Activated CD8-positive, alpha-beta memory T cell treated with anti-CD3 and anti-CD28 coated beads, Interleukin-2, amount 10 ng/mL, durations not matched to agents 7 days and 5 days (primary cell): ENCODE results near the gene AIFM3. TPM values are rescaled to one million over a fixed set of nuclear protein-coding genes. Genes with fewer than 3 reads are reported as not detected.

ENCODE experiments used
- ATAC-seq: fragments of 150-1000 bp; cut with Tn5 transposase; one replicate; pipeline ENCODE4 v1.10.0; 2021; ENCODE audit warnings: moderate library complexity
- CTCF ChIA-PET: fragments of 350-600 bp; sonication (Branson Sonifier 250); formaldehyde crosslinking; loops from one replicate; lab custom pipeline; 2021; ENCODE audit warnings: antibody characterized with exemption; lab: Charles Lee
- DNase-seq: peaks from one replicate; pipeline ENCODE4 v3.0.0-alpha.2; 2020
- H3K27ac Mint-ChIP-seq: one replicate; pipeline ENCODE4 v1.8.0; 2021; ENCODE audit warnings: mild to moderate bottlenecking, mixed read lengths
- H3K27me3 Mint-ChIP-seq: one replicate; pipeline ENCODE4 v1.8.0; 2021; ENCODE audit warnings: mixed read lengths
- H3K36me3 Mint-ChIP-seq: one replicate; pipeline ENCODE4 v1.8.0; 2021; ENCODE audit warnings: mild to moderate bottlenecking, mixed read lengths
- H3K4me1 Mint-ChIP-seq: one replicate; pipeline ENCODE4 v1.8.0; 2021; ENCODE audit warnings: mixed read lengths
- H3K4me3 Mint-ChIP-seq: one replicate; pipeline ENCODE4 v1.8.0; 2021; ENCODE audit warnings: mild to moderate bottlenecking, moderate library complexity, mixed read lengths
- H3K9me3 Mint-ChIP-seq: one replicate; pipeline ENCODE4 v1.8.0; 2022; ENCODE audit warnings: low read depth, mixed read lengths
- total RNA-seq, 2 experiments: library from RNA; stranded (reverse); gene quantifications; one replicate each; pipeline ENCODE4 v1.2.3, GENCODE V29; 2021

Gene AIFM3
- total RNA-seq, 2 experiments from 2014 or later, result 0.66 to 0.67 TPM

DNA sequence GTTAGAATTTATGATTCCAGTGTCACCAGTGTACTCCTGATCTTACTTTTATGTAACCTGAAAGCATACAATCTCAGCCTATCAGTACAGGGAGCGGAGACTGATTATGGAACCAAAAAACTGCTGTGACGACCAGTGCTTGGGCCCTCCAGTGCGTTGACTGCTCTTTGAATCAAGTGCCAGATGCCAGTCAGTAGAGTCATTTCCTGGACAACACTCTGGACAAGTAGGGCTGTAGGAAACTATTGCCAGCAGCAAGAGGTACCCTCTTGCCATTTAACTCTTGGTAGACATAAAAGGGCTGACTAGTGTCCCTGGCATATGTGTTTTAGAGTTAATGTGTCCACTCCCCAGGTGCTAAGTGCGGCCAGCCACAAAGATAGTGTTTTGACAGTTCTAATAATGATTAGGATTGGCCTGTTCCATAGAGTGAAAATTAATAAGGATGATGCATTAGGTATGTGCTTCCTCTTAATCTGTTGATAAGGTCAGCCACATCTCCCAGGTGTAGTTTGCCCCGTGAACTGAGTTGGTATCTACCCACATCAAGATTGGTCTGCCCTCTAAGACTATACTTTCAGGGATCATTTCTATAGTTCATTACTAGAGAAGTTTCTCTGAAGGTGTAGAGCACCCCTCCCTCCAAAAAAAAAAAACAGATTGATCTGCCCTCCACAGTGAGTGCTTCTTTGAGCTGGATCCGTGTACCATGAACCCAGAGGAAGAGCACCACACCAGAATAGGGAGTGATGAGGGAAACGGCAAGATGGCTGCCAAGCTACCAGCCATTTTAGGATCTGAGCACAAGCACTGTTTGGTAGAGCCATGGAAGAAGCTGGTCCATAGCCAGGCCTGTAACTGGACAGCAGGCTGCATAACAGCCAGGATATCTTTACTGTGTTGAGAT is 20.7 kb upstream of the AIFM3 start:
- Mint-ChIP-seq H3K4me3 (no peak overlapping the region), H3K27ac (no peak overlapping the region), H3K9me3 (no peaks in the 10 kb centered on the region), H3K4me1 (peaks cover 34% of the 10 kb centered on the region), H3K27me3 (no peaks in the 10 kb centered on the region), H3K36me3 (peaks cover 42% of the 10 kb centered on the region)
- DNase-seq (no peak), ATAC-seq (no peak)
- CTCF ChIA-PET, result interaction anchor here (1.0 to 1.1 kb wide), 2 partner anchors 24 to 31 kb away, joined by 3 to 4 read pairs; no protein-coding TSS in a partner anchor

DNA sequence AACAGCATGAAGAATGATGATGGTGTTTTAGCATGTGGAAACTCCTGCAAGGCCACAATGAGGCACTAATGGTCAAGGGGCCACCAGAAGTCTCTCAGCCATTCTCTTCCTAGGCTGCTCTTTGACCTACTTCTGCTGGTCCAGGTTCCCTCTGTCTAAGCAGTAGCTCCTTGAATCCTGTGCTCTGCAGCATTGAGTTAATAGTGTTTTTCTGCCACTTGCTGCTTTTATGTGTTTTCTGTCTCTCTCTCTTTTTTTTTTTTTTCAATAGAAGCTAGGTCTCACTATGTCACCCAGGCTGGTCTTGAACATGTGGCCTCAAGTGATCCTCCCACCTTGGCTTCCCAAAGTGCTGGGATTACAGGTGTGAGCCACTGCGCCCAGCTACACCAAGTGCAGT is 20.1 kb upstream of the AIFM3 start:
- Mint-ChIP-seq H3K4me3 (no peak overlapping the region), H3K27ac (no peak overlapping the region), H3K27me3 (no peaks in the 10 kb centered on the region), H3K36me3 (peaks cover 40% of the 10 kb centered on the region), H3K9me3 (no peaks in the 10 kb centered on the region), H3K4me1 (peaks cover 33% of the 10 kb centered on the region)
- no peak for ATAC-seq
- DNase-seq, result no peak
- CTCF ChIA-PET, result interaction anchor here (1.0 to 1.1 kb wide), 2 partner anchors 23 to 32 kb away, joined by 3 to 4 read pairs; no protein-coding TSS in a partner anchor

DNA sequence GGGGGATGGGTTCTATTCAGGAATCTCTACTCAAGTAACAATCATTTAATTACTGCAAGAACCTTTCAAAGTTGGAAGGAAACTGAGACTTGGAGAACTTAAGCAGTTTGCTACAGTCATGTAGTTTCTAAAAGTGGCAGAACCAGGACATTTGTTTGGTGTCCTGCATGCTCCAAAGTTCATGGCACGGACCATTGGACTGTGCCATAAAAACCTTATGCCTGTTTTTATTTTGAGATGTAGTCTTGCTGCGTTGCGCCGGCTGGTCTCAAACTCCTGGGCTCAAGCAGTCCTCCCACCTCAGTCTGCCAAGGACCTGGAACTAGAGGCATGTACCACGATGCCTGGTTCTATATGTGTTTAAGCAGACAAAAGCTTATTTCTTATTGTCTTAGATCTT is 18.6 kb upstream of the AIFM3 start:
- ATAC-seq, result no peak
- Mint-ChIP-seq H3K27ac (no peak overlapping the region), H3K27me3 (no peaks in the 10 kb centered on the region), H3K36me3 (peaks cover 37% of the 10 kb centered on the region), H3K4me1 (peaks cover 25% of the 10 kb centered on the region), H3K4me3 (no peak overlapping the region), H3K9me3 (no peaks in the 10 kb centered on the region)
- CTCF ChIA-PET, result no interaction called here
- no peak for DNase-seq

DNA sequence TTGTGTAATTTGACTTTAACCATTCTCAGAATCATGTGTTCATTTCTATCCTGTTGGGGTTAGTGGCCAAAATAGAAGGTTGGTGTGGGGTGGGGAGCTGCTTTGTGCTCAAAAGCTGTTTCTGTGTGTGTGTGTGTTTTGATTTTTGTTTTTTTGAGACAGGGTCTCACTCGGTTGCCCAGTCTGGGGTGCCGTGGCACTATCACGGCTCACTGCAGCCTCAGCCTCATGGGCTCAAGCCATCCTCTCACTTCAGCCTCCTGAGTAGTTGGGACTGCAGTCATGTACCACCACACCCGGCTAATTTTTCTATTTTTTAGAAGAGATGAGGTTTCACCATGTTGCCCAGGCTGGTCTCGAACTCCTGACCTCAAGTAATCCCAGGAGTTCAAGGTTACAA is 18.1 kb upstream of the AIFM3 start:
- Mint-ChIP-seq H3K36me3 (peaks cover 34% of the 10 kb centered on the region), H3K9me3 (no peaks in the 10 kb centered on the region), H3K27ac (no peak overlapping the region), H3K27me3 (no peaks in the 10 kb centered on the region), H3K4me3 (no peak overlapping the region), H3K4me1 (peaks cover 21% of the 10 kb centered on the region)
- DNase-seq (no peak), ATAC-seq (no peak)
- CTCF ChIA-PET, result no interaction called here

DNA sequence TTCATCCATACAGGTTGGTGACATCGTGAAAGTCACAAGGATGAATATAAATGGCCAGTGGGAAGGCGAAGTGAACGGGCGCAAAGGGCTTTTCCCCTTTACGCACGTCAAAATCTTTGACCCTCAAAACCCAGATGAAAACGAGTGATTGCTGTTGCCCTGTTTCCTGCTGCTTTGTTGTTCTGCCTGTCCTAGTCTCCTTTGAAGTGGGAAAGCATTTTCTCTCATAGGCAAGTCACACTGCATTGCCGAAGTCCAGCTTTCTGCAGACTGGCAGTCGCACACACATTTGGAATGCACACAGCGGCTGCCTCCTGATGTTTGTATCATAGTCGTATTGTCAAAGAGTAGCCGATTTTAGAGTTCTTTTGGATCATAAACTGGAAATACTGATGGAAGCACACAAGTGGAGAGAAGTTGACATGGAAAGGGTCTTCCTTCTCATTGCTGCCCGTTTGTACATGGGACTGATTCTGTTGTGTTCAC is 17.3 kb upstream of the AIFM3 start:
- DNase-seq, result no peak
- Mint-ChIP-seq H3K27me3 (no peaks in the 10 kb centered on the region), H3K9me3 (no peaks in the 10 kb centered on the region), H3K4me1 (peaks cover 21% of the 10 kb centered on the region), H3K27ac (no peak overlapping the region), H3K36me3 (peaks cover 34% of the 10 kb centered on the region), H3K4me3 (no peak overlapping the region)
- no peak for ATAC-seq
- CTCF ChIA-PET, result no interaction called here

DNA sequence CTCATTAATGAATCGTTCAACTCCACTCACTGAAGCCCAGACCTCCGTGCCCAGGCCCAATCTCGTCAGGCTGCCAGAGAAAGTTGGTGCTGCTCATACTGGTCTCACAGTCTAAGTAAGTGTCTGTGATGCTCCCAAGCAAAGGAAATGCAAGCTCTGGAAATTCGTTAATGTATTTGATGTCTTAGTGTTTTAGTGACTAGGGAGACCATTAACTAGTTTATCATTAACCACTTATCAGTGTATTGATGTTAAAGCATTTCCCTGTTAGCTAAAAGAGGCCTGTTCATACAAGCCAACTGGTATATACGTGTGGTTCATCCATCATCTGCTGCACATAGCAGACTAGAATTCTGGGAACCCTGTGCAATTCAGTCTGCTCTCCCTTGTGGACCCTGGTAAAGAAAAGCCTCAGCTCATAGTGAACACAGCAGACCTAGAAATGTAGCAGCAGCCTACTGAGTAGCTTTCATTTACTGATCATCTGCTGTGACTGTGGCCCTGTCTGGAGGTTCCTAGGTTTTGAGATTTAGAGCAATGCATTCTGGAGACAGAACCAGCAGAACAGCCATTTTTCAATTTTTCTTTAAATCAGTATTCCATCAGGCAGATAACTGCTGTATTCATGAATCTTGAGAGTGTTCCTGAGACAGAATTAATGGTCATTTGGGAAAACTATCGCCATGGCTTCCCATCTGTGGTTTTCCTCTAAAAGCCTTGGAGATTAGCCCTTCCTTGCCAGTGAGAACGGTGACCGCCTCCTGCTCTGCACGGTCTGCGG is 15.7 kb upstream of the AIFM3 start:
- Mint-ChIP-seq H3K27ac (no peak overlapping the region), H3K4me3 (no peak overlapping the region), H3K4me1 (peaks cover 16% of the 10 kb centered on the region), H3K27me3 (peaks cover 2% of the 10 kb centered on the region), H3K9me3 (no peaks in the 10 kb centered on the region), H3K36me3 (peaks cover 31% of the 10 kb centered on the region)
- CTCF ChIA-PET, result interaction anchor here (1.1 to 1.3 kb wide), 2 partner anchors 11 to 29 kb away, joined by 3 to 4 read pairs; no protein-coding TSS in a partner anchor
- DNase-seq (no peak), ATAC-seq (no peak)

DNA sequence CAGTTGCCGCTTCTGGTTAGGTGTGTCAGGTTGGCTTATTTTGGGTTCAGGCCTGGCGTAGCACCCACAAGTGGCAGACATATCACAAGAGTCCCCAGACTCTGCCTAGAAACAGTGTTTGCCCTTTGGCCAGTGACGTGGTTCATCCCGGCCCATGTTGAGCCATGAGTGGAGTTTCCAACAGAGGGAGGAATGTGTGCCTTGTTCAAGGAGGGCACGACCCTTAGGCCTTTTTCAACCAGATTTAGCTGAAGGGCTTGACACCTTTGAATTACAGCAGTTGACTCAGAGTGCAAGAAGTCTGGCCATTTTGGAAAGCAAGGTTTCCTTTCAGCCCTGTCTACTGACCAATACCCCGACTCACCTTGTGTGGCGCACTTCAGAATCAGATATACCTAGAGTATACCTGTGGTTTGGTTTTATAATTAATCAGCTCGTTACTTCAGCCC is 15.1 kb upstream of the AIFM3 start:
- Mint-ChIP-seq H3K4me1 (peaks cover 14% of the 10 kb centered on the region), H3K27me3 (peaks cover 7% of the 10 kb centered on the region)
- CTCF ChIA-PET, result interaction anchor here (1.3 to 1.6 kb wide), 2 partner anchors 10 to 30 kb away, joined by 3 to 4 read pairs; partner anchors contain the start of gene LZTR1

DNA sequence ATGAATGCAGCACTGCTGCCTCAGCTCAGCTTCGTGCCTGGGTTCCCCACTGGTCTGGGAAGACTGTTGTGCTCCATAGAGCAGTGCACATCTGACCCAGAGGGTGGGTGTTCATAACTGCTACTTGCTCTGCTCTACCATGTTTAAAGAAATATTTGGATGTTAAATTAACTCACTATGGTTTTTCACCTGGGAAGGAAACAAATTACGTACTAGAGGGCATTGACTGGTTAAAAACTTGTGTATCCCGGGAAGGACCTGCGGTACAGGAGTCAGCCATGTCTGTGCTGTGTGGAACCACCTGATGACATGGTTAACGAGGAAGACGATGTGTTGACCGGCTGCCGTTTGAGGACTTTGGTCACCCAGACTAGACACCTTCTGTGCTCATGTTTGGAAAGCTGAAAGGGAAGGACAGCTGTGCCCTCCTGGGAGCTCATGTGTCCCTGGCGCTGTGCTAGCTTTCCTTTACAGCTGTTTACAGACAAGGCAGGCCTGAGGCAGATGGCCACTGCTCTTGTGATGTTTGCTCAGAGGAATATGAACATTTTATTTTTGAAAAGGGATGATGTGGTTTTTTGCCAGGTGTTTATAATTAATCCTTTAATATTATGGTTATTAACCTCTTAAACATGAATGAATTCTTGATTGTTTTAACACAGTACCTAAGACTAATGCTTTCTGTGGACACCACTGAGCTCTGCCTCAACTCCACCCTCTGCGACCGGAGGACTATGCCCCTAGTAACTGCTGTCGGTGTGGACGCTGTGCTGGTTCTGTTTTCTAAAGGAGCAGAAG is 14.3 kb upstream of the AIFM3 start:
- Mint-ChIP-seq H3K27me3 (peaks cover 11% of the 10 kb centered on the region), H3K36me3 (peaks cover 31% of the 10 kb centered on the region), H3K27ac (no peak overlapping the region), H3K9me3 (no peaks in the 10 kb centered on the region), H3K4me3 (no peak overlapping the region), H3K4me1 (peaks cover 14% of the 10 kb centered on the region)
- ATAC-seq, result no peak
- no peak for DNase-seq
- CTCF ChIA-PET, result interaction anchor here (1.6 kb wide), 2 partner anchors 10 to 29 kb away, joined by 3 to 5 read pairs; partner anchors contain the start of gene LZTR1

More for the DNA sequence above, 15.1 kb upstream of the AIFM3 start:
- DNase-seq, result no peak
- no peak for ATAC-seq
- Mint-ChIP-seq H3K4me3 (no peak overlapping the region), H3K27ac (no peak overlapping the region), H3K36me3 (peaks cover 31% of the 10 kb centered on the region), H3K9me3 (no peaks in the 10 kb centered on the region)

DNA sequence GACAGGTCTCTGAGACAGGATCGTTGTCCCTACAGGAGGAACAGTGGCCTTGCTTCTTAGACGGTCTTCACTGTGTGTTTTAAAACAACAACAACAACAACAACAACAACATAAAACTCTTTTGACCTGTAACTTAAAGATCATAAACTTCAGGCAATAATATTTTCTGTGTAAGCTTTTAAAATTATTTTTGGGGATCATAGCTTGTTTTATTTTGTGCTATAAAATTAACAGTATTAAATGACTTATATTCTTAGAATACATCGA is 13.8 kb upstream of the AIFM3 start:
- no peak for ATAC-seq
- CTCF ChIA-PET, result interaction anchor here (1.6 kb wide), 2 partner anchors 10 to 29 kb away, joined by 3 to 5 read pairs; partner anchors contain the start of gene LZTR1
- Mint-ChIP-seq H3K4me3 (no peak overlapping the region), H3K4me1 (peaks cover 13% of the 10 kb centered on the region), H3K27me3 (peaks cover 16% of the 10 kb centered on the region), H3K9me3 (no peaks in the 10 kb centered on the region), H3K36me3 (peaks cover 31% of the 10 kb centered on the region), H3K27ac (no peak overlapping the region)
- DNase-seq, result no peak

DNA sequence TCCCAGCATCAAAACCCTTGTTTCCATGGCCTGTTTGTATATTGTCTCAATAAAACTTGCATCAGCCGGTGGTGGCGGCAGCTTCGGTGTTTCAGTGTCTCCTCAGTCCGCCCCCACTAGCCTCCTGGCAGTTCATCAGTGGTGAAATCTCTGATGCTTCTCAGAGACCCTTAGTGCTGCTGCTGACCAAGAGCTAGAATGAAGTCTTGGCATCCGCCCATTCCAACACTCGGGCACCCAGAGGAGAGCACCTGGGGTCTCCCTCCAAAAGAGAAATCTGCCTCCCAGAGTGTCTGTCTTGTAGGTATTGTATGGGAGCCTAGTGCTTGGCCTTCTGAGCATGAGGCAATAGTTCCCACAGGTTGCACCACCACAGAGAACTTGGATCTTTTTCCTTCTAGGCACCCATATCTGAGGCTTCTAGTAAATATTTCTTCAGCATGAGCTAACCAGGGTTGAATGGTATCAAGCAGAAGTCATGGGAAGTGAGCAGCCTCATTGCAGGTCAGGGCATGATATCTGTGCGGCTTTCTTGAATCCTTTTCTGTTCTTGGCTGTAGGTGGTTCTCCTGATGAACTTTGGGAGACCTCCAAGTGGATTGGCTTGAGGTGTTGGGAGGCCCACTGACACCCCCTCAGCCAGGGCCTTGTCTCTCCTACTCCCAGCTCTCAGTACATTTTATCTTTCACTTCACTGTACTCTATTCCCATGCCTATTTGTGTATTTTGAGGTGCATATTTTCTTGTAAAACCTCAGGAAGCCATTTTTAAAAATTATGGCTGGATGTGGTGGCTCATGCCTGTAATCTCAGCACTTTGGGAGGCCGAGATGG is 13.2 kb upstream of the AIFM3 start:
- H3K27me3 Mint-ChIP-seq, result peaks cover 18% of the 10 kb centered on the region
- no peak overlapping the region for H3K27ac Mint-ChIP-seq
- CTCF ChIA-PET, result interaction anchor here (1.6 kb wide), 2 partner anchors 9 to 28 kb away, joined by 3 to 5 read pairs; partner anchors contain the start of gene LZTR1
- ATAC-seq (no peak), DNase-seq (no peak)
- H3K4me3 Mint-ChIP-seq, result no peak overlapping the region
- no peaks in the 10 kb centered on the region for H3K9me3 Mint-ChIP-seq
- H3K36me3 Mint-ChIP-seq, result peaks cover 30% of the 10 kb centered on the region
- peaks cover 10% of the 10 kb centered on the region for H3K4me1 Mint-ChIP-seq

DNA sequence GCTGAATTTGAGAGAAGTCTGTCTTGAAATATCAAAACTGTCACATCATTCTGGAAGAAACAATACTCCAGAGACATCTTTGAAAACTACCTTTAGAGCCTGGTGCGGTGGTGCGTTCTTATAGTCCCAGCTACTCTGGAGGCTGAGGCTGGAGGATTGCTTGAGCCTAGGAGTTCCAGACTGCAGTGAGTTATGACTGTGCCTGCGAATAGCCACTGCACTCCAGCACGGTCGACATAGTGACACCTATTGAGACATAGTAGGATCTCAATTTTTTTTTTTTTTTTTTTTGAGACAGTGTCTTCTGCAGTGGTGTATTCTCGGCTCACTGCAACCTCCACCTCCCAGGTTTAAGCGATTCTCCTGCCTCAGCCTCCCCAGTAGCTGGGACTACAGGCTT is 11.5 kb upstream of the AIFM3 start:
- DNase-seq (no peak), ATAC-seq (no peak)
- CTCF ChIA-PET, result no interaction called here
- Mint-ChIP-seq H3K4me3 (no peak overlapping the region), H3K27me3 (peaks cover 18% of the 10 kb centered on the region), H3K4me1 (peaks cover 2% of the 10 kb centered on the region), H3K27ac (no peak overlapping the region), H3K9me3 (no peaks in the 10 kb centered on the region), H3K36me3 (peaks cover 19% of the 10 kb centered on the region)
